ENCODE results near the gene OOSP3.
A peak's percentile ranks its signal among the peaks of the same experiment; 100 is the strongest.

The OOSP3 gene

DNA sequence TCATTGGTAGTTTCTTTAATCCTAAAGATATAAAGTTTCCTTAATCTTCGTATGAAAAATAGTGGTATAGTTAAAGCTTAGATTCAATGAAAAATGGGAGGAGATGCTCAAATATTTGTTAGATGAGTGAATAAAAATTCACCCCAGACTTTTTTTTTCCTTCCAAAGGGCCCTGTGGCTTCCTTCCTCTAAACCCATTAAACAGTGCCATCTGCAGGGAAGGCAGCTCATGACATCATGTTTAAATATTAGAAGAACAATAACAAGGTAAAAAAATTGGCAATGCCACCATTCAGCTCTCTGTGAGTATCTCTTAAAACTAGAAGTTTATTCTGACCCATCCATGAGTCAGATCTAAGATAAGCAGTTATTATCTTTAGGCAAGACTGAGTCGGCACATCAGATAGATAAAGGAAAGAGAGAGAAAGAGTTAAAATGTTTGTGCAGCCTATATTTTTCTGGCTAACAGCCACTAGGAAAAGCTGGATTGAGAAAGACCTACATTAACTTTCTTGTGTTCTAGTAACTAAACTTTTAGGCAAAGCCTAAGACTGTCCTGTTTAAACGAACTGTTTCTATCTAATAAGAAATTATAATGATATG, 40.5 kb downstream of the OOSP3 start:
- no peak for TF ChIP-seq ZFX (IDR thresholded peaks at IDR 0.05; ENCODE audit: borderline replicate concordance)
- TF ChIP-seq, protein P1, sequence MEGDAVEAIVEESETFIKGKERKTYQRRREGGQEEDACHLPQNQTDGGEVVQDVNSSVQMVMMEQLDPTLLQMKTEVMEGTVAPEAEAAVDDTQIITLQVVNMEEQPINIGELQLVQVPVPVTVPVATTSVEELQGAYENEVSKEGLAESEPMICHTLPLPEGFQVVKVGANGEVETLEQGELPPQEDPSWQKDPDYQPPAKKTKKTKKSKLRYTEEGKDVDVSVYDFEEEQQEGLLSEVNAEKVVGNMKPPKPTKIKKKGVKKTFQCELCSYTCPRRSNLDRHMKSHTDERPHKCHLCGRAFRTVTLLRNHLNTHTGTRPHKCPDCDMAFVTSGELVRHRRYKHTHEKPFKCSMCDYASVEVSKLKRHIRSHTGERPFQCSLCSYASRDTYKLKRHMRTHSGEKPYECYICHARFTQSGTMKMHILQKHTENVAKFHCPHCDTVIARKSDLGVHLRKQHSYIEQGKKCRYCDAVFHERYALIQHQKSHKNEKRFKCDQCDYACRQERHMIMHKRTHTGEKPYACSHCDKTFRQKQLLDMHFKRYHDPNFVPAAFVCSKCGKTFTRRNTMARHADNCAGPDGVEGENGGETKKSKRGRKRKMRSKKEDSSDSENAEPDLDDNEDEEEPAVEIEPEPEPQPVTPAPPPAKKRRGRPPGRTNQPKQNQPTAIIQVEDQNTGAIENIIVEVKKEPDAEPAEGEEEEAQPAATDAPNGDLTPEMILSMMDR (IDR thresholded peaks at IDR 0.05): peak; percentile 74
- H3K27ac ChIP-seq: no peak overlapping the region

DNA sequence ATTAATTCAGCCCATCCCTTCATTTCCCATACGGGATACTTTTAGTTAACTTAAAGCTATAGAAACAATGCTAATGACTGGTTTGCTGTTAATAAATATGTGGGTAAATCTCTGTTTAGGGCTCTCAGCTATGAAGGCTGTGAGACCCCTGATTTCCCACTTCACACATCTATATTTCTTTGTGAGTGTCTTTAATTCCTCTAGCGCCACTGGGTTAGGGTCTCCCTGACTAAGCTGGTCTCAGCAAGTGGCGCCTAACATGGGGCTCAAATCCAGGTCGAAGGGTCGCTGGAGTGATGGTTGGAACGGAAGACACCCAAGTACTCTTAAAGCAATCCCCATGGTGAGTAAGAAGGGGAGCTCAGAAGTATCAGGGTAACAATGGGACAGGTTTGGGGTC, 45.2 kb downstream of the OOSP3 start:
- H3K27ac ChIP-seq: no peak overlapping the region
- TF ChIP-seq, protein P1 (IDR thresholded peaks at IDR 0.05): no peak
- TF ChIP-seq ZFX (IDR thresholded peaks at IDR 0.05; ENCODE audit: borderline replicate concordance): no peak

DNA sequence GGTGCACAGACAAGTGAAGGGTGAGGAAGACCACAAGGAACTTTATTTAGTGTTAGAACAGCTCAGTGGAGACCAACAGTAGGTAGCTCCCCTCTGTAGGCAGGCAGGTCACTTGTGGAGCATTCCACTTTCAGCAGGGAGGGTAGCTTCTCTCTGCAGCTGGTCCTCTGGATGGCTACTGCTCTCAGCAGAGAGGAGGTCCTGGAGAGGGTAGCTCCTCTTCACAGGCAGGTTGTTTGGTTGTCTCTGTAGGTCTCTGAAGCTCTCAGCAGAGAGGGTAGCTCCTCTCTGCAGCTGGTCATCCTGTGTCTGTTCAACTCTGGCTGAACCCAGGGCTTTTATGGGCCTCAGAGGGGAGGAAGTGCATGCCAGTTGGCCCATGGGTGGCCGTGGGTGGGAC, 53.1 kb downstream of the OOSP3 start:
- TF ChIP-seq ZFX (IDR thresholded peaks at IDR 0.05; ENCODE audit: borderline replicate concordance): no peak
- TF ChIP-seq, protein P1 (IDR thresholded peaks at IDR 0.05): no peak
- H3K27ac ChIP-seq: no peak overlapping the region

DNA sequence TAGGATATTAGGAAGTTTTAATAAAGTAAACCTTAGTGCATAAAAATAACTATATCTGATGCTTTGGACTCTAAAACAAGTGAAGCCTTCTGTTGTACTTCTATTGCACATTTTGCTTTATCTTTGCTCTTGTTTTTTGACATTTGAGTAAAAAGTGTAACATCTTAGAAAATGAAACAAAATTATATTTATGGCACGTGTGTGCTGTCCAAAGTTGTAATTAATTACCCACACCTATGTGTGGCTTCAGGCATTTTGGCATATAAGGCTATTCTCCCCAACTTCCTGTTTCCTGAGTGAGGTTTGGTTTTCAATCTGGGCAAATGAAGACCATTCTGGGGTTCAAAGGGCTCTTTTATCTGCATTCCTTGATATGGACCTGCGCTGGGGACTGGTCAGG, 59.5 kb downstream of the OOSP3 start, which contains the start of gene OOSP1:
OOSP1 (plus strand) TSS at position 301 of the 400 bp plus-strand sequence; CDS start at position 324, 23 bp downstream.
- TF ChIP-seq, protein P1 (IDR thresholded peaks at IDR 0.05): no peak
- no peak for TF ChIP-seq ZFX (IDR thresholded peaks at IDR 0.05; ENCODE audit: borderline replicate concordance)
- H3K27ac ChIP-seq: no peak within 1 kb of the TSS

DNA sequence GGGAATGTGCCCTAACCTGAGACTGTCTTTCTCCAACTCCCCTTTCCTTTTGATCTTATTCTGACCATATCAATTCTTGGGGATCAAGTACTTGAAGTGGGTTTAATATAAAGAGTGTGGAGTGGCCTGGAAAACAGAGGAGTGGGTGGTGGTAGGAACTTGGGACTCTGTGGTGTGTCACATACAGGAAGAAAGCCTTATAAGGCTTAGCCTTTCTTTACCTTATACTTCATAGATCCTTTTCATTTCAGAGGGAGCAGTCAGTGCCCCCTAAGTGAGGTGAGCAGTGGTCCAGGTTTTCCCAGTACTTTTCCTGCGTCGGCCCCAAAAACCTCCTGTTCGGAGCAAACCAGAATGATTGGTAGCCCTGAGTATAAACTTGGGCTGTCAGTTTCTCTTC, 60.1 kb downstream of the OOSP3 start:
- TF ChIP-seq, protein P1 (IDR thresholded peaks at IDR 0.05): no peak
- no peak for TF ChIP-seq ZFX (IDR thresholded peaks at IDR 0.05; ENCODE audit: borderline replicate concordance)
- H3K27ac ChIP-seq: no peak overlapping the region

DNA sequence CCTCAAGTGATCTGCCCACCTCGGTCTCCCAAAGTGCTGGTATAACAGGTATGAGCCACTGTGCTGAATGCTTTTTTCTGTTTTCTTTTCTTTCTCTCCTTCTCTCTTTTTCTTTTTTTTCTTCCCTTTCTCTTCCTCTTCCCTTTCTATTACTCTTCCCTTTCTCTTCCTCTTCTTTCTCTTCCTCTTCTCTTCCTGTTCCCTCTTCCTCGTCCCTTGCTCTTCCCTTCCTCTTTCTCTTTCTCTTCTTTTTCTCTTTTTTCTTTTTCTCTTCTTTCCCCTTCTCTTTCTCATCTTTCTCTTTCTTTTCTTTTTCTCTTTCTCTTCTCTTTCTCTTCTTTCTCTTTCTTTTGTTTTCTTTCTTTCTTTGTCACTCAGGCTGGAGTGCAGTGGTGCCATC, 60.9 kb downstream of the OOSP3 start:
- H3K27ac ChIP-seq: no peak overlapping the region
- TF ChIP-seq ZFX (IDR thresholded peaks at IDR 0.05; ENCODE audit: borderline replicate concordance): no peak
- TF ChIP-seq, protein P1 (IDR thresholded peaks at IDR 0.05): no peak

DNA sequence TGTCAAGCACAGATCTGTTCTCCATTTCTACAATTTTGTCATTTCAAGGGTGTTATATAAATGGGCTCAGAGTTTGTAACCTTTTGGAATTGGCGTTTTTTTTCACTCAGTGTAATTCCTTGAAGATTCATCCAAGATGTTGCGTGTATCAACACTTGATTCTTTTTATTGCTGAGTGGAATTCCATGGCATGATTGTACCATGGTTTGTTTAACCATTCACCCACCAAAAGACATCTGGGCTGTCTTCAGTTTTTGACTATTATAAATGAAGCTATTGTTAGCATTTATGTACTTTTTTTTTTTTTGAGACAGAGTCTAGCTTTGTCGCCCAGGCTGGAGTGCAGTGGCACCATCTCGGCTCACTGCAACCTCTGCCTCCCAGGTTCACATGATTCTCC, 62.5 kb downstream of the OOSP3 start:
- TF ChIP-seq, protein P1 (IDR thresholded peaks at IDR 0.05): no peak
- no peak for TF ChIP-seq ZFX (IDR thresholded peaks at IDR 0.05; ENCODE audit: borderline replicate concordance)
- no peak overlapping the region for H3K27ac ChIP-seq

All from 22Rv1 (cell line).